Measurements from ENCODE around the gene SURF4.

- TF ChIP-seq CTCF (IDR thresholded peaks at IDR 0.05 in 2 of 3, conservative IDR thresholded peaks at IDR 0.05 in 1 of 3; ENCODE audit: borderline replicate concordance in 1 of 3, insufficient read depth in 1 of 3, low read depth in 2 of 3, low read length in 2 of 3) (no peak), EZH2phosphoT487 (IDR thresholded peaks at IDR 0.05; ENCODE audit: borderline replicate concordance) (no peak), TCF7L2 (IDR thresholded peaks at IDR 0.05; ENCODE audit: borderline replicate concordance, extremely low read depth, insufficient read depth, insufficient read length) (no peak), EZH2 (IDR thresholded peaks at IDR 0.05) (no peak), POLR2A (IDR thresholded peaks at IDR 0.05; ENCODE audit: borderline replicate concordance, extremely low read depth, insufficient read depth, insufficient read length) (no peak), MAX (IDR thresholded peaks at IDR 0.05) (no peak), ZNF274 (IDR thresholded peaks at IDR 0.05; ENCODE audit: low read depth, low read length) (no peak), YY1 (IDR thresholded peaks at IDR 0.05; ENCODE audit: extremely low read depth, insufficient replicate concordance, low read depth, low read length) (no peak), ZFX (IDR thresholded peaks at IDR 0.05) (no peak), POLR2AphosphoS5 (IDR thresholded peaks at IDR 0.05; ENCODE audit: low read depth, low read length) (no peak), CBX3 (IDR thresholded peaks at IDR 0.05; ENCODE audit: low read depth) (no peak), RAD21 (IDR thresholded peaks at IDR 0.05; ENCODE audit: low read depth) (no peak), REST (IDR thresholded peaks at IDR 0.05; ENCODE audit: low read depth) (no peak), CEBPB (IDR thresholded peaks at IDR 0.05; ENCODE audit: low read depth) (no peak)
Measured at GRCh38 chr9:133389025-133389557, 13.2 kb upstream of the SURF4 start.

All from HCT116 (cell line).